GM11168 (cell line): Measurements from ENCODE around the gene JPH4.
"Not testable (repeated sequence)": the region's sequence is repeated elsewhere in the genome, so short reads cannot be mapped to it uniquely, and the experiment has no call there.

Experiments used
- in situ Hi-C: fragments of 300-500 bp; cut with MboI; formaldehyde crosslinking; loops from one replicate; pipeline ENCODE4 v1.12.0; 2022; ENCODE audit warnings: low sequenced_read_pairs; ENCODE audit not compliant: unreplicated experiment

The JPH4 gene

GRCh38 chr14:23551266-23552028 is 27.1 kb downstream of the JPH4 start, which contains the start of gene ZFHX2:
Gene ZFHX2, minus strand, starts transcription at chr14:23551765. Its CDS starts 16,440 bp downstream, at chr14:23535325.
- in situ Hi-C loops: no loop called here

- in situ Hi-C loops: no loop called here
Observed at GRCh38 chr14:23550812-23551265, 27.8 kb downstream of the JPH4 start.

- in situ Hi-C loops: no loop called here
Observed at GRCh38 chr14:23550131-23550811, 28.3 kb downstream of the JPH4 start.

GRCh38 chr14:23548351-23549318 is 30.0 kb downstream of the JPH4 start:
- in situ Hi-C loops: no loop called here

- in situ Hi-C loops: no loop called here
Observed at GRCh38 chr14:23547924-23548323, 30.7 kb downstream of the JPH4 start.

- in situ Hi-C loops: no loop called here
Observed at GRCh38 chr14:23546450-23547035, 32.0 kb downstream of the JPH4 start.

GRCh38 chr14:23545740-23546365 is 32.7 kb downstream of the JPH4 start:
- in situ Hi-C loops: no loop called here

- in situ Hi-C loops: no loop called here
Observed at GRCh38 chr14:23544511-23545447, 33.8 kb downstream of the JPH4 start.

GRCh38 chr14:23543403-23543802 is 35.2 kb downstream of the JPH4 start:
- in situ Hi-C loops: no loop called here

GRCh38 chr14:23542261-23542660 is 36.3 kb downstream of the JPH4 start:
- in situ Hi-C loops: no loop called here

GRCh38 chr14:23540141-23540469 is 38.5 kb downstream of the JPH4 start:
- in situ Hi-C loops: no loop called here

- in situ Hi-C loops: no loop called here
Observed at GRCh38 chr14:23539248-23540140, 39.1 kb downstream of the JPH4 start.

- in situ Hi-C loops: no loop called here
Observed at GRCh38 chr14:23538785-23539184, 39.8 kb downstream of the JPH4 start.

GRCh38 chr14:23538050-23538718 is 40.4 kb downstream of the JPH4 start:
- in situ Hi-C loops: no loop called here

- in situ Hi-C loops: no loop called here
Observed at GRCh38 chr14:23537351-23538049, 41.1 kb downstream of the JPH4 start.

GRCh38 chr14:23536906-23537305 is 41.7 kb downstream of the JPH4 start:
- in situ Hi-C loops: not testable (repeated sequence)

GRCh38 chr14:23536494-23536893 is 42.1 kb downstream of the JPH4 start:
- in situ Hi-C loops: no loop called here
